H9 (cell line): ENCODE measurements around the gene DUS1L. TPM values are rescaled to one million over a fixed set of nuclear protein-coding genes. Genes with fewer than 3 reads are reported as not detected.

ENCODE experiments used
- DNase-seq: peaks from one replicate; pipeline ENCODE4 v3.0.0-alpha.2; 2017
- H2AFZ ChIP-seq: one replicate; pipeline ENCODE4 v1.6.1; 2013; ENCODE audit warnings: mild to moderate bottlenecking, low read length, control low read depth, moderate library complexity
- H2AK5ac ChIP-seq: 2 replicates; pipeline ENCODE4 v1.6.1; 2013; ENCODE audit warnings: low read length, control low read depth, mixed read lengths; ENCODE audit not compliant: insufficient read length
- H2BK120ac ChIP-seq: one replicate; pipeline ENCODE4 v1.6.1; 2013; ENCODE audit warnings: low read depth, mild to moderate bottlenecking, low read length, control low read depth, inconsistent platforms; ENCODE audit not compliant: poor library complexity, severe bottlenecking
- H2BK12ac ChIP-seq: 2 replicates; pipeline ENCODE4 v1.6.1; 2013; ENCODE audit warnings: low read length, control low read depth, mixed read lengths, low read depth; ENCODE audit not compliant: insufficient read length
- H2BK15ac ChIP-seq: 2 replicates; pipeline ENCODE4 v1.6.1; 2013; ENCODE audit warnings: low read depth, low read length, control low read depth
- H2BK20ac ChIP-seq: one replicate; pipeline ENCODE4 v1.6.1; 2013; ENCODE audit warnings: low read depth, mild to moderate bottlenecking, low read length, control low read depth, inconsistent platforms; ENCODE audit not compliant: poor library complexity, severe bottlenecking
- H2BK5ac ChIP-seq: 2 replicates; pipeline ENCODE4 v1.6.1; 2013; ENCODE audit warnings: low read length, control low read depth, mixed read lengths; ENCODE audit not compliant: insufficient read length
- H3K14ac ChIP-seq: 2 replicates; pipeline ENCODE4 v1.6.1; 2013; ENCODE audit warnings: low read length, control low read depth; ENCODE audit not compliant: insufficient read depth
- H3K18ac ChIP-seq: 2 replicates; pipeline ENCODE4 v1.6.1; 2013; ENCODE audit warnings: low read depth, mild to moderate bottlenecking, mixed read lengths, low read length, control low read depth; ENCODE audit not compliant: insufficient read length
- H3K23ac ChIP-seq: 2 replicates; pipeline ENCODE4 v1.6.1; 2013; ENCODE audit warnings: low read length, control low read depth, mixed read lengths, low read depth; ENCODE audit not compliant: insufficient read length
- H3K23me2 ChIP-seq: 2 replicates; pipeline ENCODE4 v1.6.1; 2013; ENCODE audit warnings: low read depth, mild to moderate bottlenecking, mixed read lengths, low read length, control low read depth; ENCODE audit not compliant: insufficient read length, poor library complexity, severe bottlenecking
- H3K27ac ChIP-seq: 2 replicates; pipeline ENCODE4 v1.5.1; 2013; ENCODE audit warnings: low read length, control low read depth, mixed read lengths, low read depth; ENCODE audit not compliant: insufficient read length
- H3K27me3 ChIP-seq: 2 replicates; pipeline ENCODE4 v1.6.1; 2013; ENCODE audit warnings: low read length, control low read depth, inconsistent platforms; ENCODE audit not compliant: insufficient read depth
- H3K4ac ChIP-seq: 2 replicates; pipeline ENCODE4 v1.6.1; 2013; ENCODE audit warnings: low read depth, mild to moderate bottlenecking, control low read depth, inconsistent platforms, low read length, moderate library complexity
- H3K4me1 ChIP-seq: 2 replicates; pipeline ENCODE4 v1.6.1; 2013; ENCODE audit warnings: low read length, control low read depth, inconsistent platforms; ENCODE audit not compliant: insufficient read depth
- H3K4me2 ChIP-seq: 2 replicates; pipeline ENCODE4 v1.6.1; 2013; ENCODE audit warnings: low read length, control low read depth, mixed read lengths; ENCODE audit not compliant: insufficient read length, insufficient read depth
- H3K56ac ChIP-seq: 2 replicates; pipeline ENCODE4 v1.6.1; 2013; ENCODE audit warnings: low read depth, mild to moderate bottlenecking, mixed read lengths, low read length, control low read depth; ENCODE audit not compliant: insufficient read length
- H3K79me1 ChIP-seq: 2 replicates; pipeline ENCODE4 v1.6.1; 2013; ENCODE audit warnings: low read depth, mild to moderate bottlenecking, moderate library complexity, low read length, control low read depth, inconsistent platforms; ENCODE audit not compliant: insufficient read depth, poor library complexity, severe bottlenecking
- H3K79me2 ChIP-seq: 2 replicates; pipeline ENCODE4 v1.6.1; 2013; ENCODE audit warnings: low read length, control low read depth, inconsistent platforms; ENCODE audit not compliant: insufficient read depth
- H3K9ac ChIP-seq: 2 replicates; pipeline ENCODE4 v1.6.1; 2013; ENCODE audit warnings: low read length, control low read depth, mixed read lengths; ENCODE audit not compliant: insufficient read length; ENCODE audit errors: extremely low read depth
- H3K9me3 ChIP-seq: one replicate; pipeline ENCODE4 v1.6.1; 2013; ENCODE audit warnings: low read depth, low read length, inconsistent platforms; ENCODE audit not compliant: control insufficient read depth
- H3T11ph ChIP-seq: one replicate; pipeline ENCODE4 v1.6.1; 2013; ENCODE audit warnings: mild to moderate bottlenecking, low read length, control low read depth, inconsistent platforms
- H4K20me1 ChIP-seq: one replicate; pipeline ENCODE4 v1.6.1; 2013; ENCODE audit not compliant: control insufficient read depth, insufficient read length, insufficient read depth
- H4K5ac ChIP-seq: 2 replicates; pipeline ENCODE4 v1.6.1; 2013; ENCODE audit warnings: low read depth, mild to moderate bottlenecking, mixed read lengths, low read length, control low read depth; ENCODE audit not compliant: insufficient read length
- H4K8ac ChIP-seq: replicated peaks from 2 replicates; pipeline ENCODE4 v1.6.1; 2013; ENCODE audit warnings: low read length, control low read depth, mixed read lengths, low read depth; ENCODE audit not compliant: insufficient read length
- H4K91ac ChIP-seq: 2 replicates; pipeline ENCODE4 v1.6.1; 2013; ENCODE audit warnings: low read depth, mild to moderate bottlenecking, moderate library complexity, mixed read lengths, low read length, control low read depth; ENCODE audit not compliant: insufficient read length
- H3K27ac Mint-ChIP-seq, 3 experiments: 2 replicates in 2 of 3; 3 replicates in 1 of 3; pipeline ENCODE4 v1.8.0; 2020 to 2021; ENCODE audit warnings: mixed read lengths in 3 of 3, mild to moderate bottlenecking in 1 of 3, moderate library complexity in 1 of 3
- H3K27me3 Mint-ChIP-seq: 2 replicates; pipeline ENCODE4 v1.8.0; 2021; ENCODE audit warnings: low read depth, mild to moderate bottlenecking, moderate library complexity, mixed read lengths
- H3K36me3 Mint-ChIP-seq, 3 experiments: 2 replicates in 2 of 3; 3 replicates in 1 of 3; pipeline ENCODE4 v1.8.0; 2020 to 2021; ENCODE audit warnings: low read depth in 3 of 3, mixed read lengths in 3 of 3; ENCODE audit not compliant: insufficient read depth in 1 of 3
- H3K4me1 Mint-ChIP-seq, 2 experiments: 2 replicates each; pipeline ENCODE4 v1.8.0; 2020; ENCODE audit warnings: mixed read lengths in 2 of 2
- H3K4me3 Mint-ChIP-seq, 2 experiments: 2 replicates in 1 of 2; 3 replicates in 1 of 2; pipeline ENCODE4 v1.8.0; 2020 to 2021; ENCODE audit warnings: mild to moderate bottlenecking in 2 of 2, mixed read lengths in 2 of 2, moderate library complexity in 1 of 2
- H3K9me3 Mint-ChIP-seq, 2 experiments: 2 replicates in 1 of 2; 3 replicates in 1 of 2; pipeline ENCODE4 v1.8.0; 2020; ENCODE audit warnings: mild to moderate bottlenecking in 2 of 2, mixed read lengths in 2 of 2, moderate library complexity in 1 of 2
- WGBS: extraction: QIAGEN DNeasy Blood & Tissue Kit; methylation state at CpG from one replicate; pipeline ENCODE4 v1.1.7; 2013; ENCODE audit warnings: missing lambda C conversion rate, low lambda C conversion rate, mixed read lengths; ENCODE audit not compliant: insufficient read length; ENCODE audit errors: extremely low coverage; 5-methylcytosine and 5-hydroxymethylcytosine counted together
- total RNA-seq: library from RNA; stranded (reverse); gene quantifications from 2 replicates; pipeline ENCODE4 v1.2.1, GENCODE V29; 2021
- TF ChIP-seq, protein P1 (sequence below): fragments of 200-600 bp; sonication (generic); conservative IDR thresholded peaks from 3 replicates; pipeline ENCODE4 v1.8.0; 2021; ENCODE audit warnings: antibody characterized with exemption, mild to moderate bottlenecking

DUS1L gene
- total RNA-seq, 1 experiment from 2014 or later = 103 TPM

DNA sequence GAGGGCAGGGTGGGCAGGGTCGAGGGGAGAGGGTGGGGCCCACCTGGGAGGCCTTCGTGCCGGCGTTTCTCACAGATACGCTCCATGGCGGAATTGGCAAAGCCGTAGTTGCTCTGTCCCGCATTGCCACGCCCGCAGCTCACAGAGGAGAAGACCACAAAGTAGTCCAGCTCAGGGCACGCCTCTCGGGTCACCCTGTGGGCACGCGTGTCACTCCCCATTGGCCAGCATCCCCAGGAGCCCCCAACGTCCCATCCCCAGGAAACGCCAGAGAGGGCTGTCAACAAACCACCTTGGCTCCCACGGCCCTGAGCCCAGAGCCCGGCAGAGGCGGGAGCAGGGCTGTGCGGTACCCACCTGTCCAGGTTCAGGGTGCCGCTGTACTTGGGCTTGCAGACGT lies 16.4 kb upstream of the DUS1L start:
- Histone ChIP-seq H3K4me1 (no peaks in the 10 kb centered on the region), H2BK20ac (no peak overlapping the region), H3K23ac (no peak overlapping the region), H3K18ac (no peak overlapping the region), H3K79me1 (no peaks in the 10 kb centered on the region), H4K8ac (no peak overlapping the region), H3T11ph (no peak overlapping the region), H3K23me2 (no peaks in the 10 kb centered on the region), H3K79me2 (no peaks in the 10 kb centered on the region), H4K5ac (no peak overlapping the region), H2AFZ (no peak overlapping the region), H3K9me3 (no peaks in the 10 kb centered on the region), H3K27me3 (no peaks in the 10 kb centered on the region), H2BK15ac (no peak overlapping the region), H2BK5ac (no peak overlapping the region), H4K20me1 (no peaks in the 10 kb centered on the region), H3K4me2 (no peak overlapping the region), H2AK5ac (no peak overlapping the region), H2BK120ac (no peak overlapping the region), H3K4ac (no peak overlapping the region), H3K14ac (no peak overlapping the region), H3K9ac (no peak overlapping the region), H3K27ac (no peak overlapping the region), H4K91ac (no peak overlapping the region), H2BK12ac (no peak overlapping the region), H3K56ac (no peak overlapping the region)
- Mint-ChIP-seq H3K27ac (no peak overlapping the region), H3K4me1 (no peaks in the 10 kb centered on the region; a peak in 2 of 4 replicates), H3K27me3 (no peaks in the 10 kb centered on the region), H3K9me3 (no peaks in the 10 kb centered on the region), H3K36me3 (peaks cover 24 to 68% (median 58%) of the 10 kb centered on the region in 3 experiments; a peak in 6 of 7 replicates), H3K4me3 (no peak overlapping the region)
- WGBS = no CpG with 5 or more reads among the region's 22 CpGs
- no peak for DNase-seq
- TF ChIP-seq, protein P1, sequence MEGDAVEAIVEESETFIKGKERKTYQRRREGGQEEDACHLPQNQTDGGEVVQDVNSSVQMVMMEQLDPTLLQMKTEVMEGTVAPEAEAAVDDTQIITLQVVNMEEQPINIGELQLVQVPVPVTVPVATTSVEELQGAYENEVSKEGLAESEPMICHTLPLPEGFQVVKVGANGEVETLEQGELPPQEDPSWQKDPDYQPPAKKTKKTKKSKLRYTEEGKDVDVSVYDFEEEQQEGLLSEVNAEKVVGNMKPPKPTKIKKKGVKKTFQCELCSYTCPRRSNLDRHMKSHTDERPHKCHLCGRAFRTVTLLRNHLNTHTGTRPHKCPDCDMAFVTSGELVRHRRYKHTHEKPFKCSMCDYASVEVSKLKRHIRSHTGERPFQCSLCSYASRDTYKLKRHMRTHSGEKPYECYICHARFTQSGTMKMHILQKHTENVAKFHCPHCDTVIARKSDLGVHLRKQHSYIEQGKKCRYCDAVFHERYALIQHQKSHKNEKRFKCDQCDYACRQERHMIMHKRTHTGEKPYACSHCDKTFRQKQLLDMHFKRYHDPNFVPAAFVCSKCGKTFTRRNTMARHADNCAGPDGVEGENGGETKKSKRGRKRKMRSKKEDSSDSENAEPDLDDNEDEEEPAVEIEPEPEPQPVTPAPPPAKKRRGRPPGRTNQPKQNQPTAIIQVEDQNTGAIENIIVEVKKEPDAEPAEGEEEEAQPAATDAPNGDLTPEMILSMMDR = no peak
